ENCODE data around the gene CAMSAP2. TPM values are rescaled to one million over a fixed set of nuclear protein-coding genes. Genes with fewer than 3 reads are reported as not detected.

The CAMSAP2 gene
- total RNA-seq, 1 donor from 2014 or later = 23.0 TPM

- H3K27ac ChIP-seq (ENCODE audit: low read depth, low read length) = no peak overlapping the region
- no peaks in the 10 kb centered on the region for H3K27me3 ChIP-seq (ENCODE audit: control insufficient read depth in 3 of 3, insufficient read depth in 3 of 3, low read length in 3 of 3)
- H3K4me1 ChIP-seq (ENCODE audit: control insufficient read depth in 3 of 3, insufficient read depth in 3 of 3, low read length in 3 of 3) = peaks cover 0 to 8% (median 7%) of the 10 kb centered on the region in 3 donors
- no peaks in the 10 kb centered on the region for H3K36me3 ChIP-seq (ENCODE audit: control insufficient read depth in 3 of 3, insufficient read depth in 3 of 3, low read length in 3 of 3)
- H3K4me3 ChIP-seq (ENCODE audit: low read length in 3 of 3) = no peak overlapping the region
- no peak overlapping the region for H3K9ac ChIP-seq (ENCODE audit: low read depth in 1 of 3, low read length in 3 of 3)
- H3K9me3 ChIP-seq (ENCODE audit: control insufficient read depth in 3 of 3, low read length in 3 of 3) = no peaks in the 10 kb centered on the region
These were observed 15.0 kb downstream of the CAMSAP2 start for GRCh38 chr1:200753650-200754198.

- Histone ChIP-seq H3K27me3 (ENCODE audit: control insufficient read depth in 3 of 3, insufficient read depth in 3 of 3, low read length in 3 of 3) (no peaks in the 10 kb centered on the region), H3K36me3 (ENCODE audit: control insufficient read depth in 3 of 3, insufficient read depth in 3 of 3, low read length in 3 of 3) (no peaks in the 10 kb centered on the region), H3K4me1 (ENCODE audit: control insufficient read depth in 3 of 3, insufficient read depth in 3 of 3, low read length in 3 of 3) (peaks cover 0 to 3% (median 3%) of the 10 kb centered on the region in 3 donors), H3K9me3 (ENCODE audit: control insufficient read depth in 3 of 3, low read length in 3 of 3) (no peaks in the 10 kb centered on the region), H3K4me3 (ENCODE audit: low read length in 3 of 3) (no peak overlapping the region), H3K9ac (ENCODE audit: low read depth in 1 of 3, low read length in 3 of 3) (no peak overlapping the region), H3K27ac (ENCODE audit: low read depth, low read length) (no peak overlapping the region)
These were observed 16.8 kb downstream of the CAMSAP2 start for GRCh38 chr1:200755456-200755855.

GRCh38 chr1:200762089-200762488, 23.4 kb downstream of the CAMSAP2 start:
- Histone ChIP-seq H3K27ac (ENCODE audit: low read depth, low read length) (no peak overlapping the region), H3K9me3 (ENCODE audit: control insufficient read depth in 3 of 3, low read length in 3 of 3) (no peaks in the 10 kb centered on the region), H3K9ac (ENCODE audit: low read depth in 1 of 3, low read length in 3 of 3) (no peak overlapping the region), H3K4me1 (ENCODE audit: control insufficient read depth in 3 of 3, insufficient read depth in 3 of 3, low read length in 3 of 3) (peaks cover 0 to 2% (median 0%) of the 10 kb centered on the region in 3 donors), H3K27me3 (ENCODE audit: control insufficient read depth in 3 of 3, insufficient read depth in 3 of 3, low read length in 3 of 3) (no peaks in the 10 kb centered on the region), H3K4me3 (ENCODE audit: low read length in 3 of 3) (no peak overlapping the region), H3K36me3 (ENCODE audit: control insufficient read depth in 3 of 3, insufficient read depth in 3 of 3, low read length in 3 of 3) (peaks cover 0 to 6% (median 5%) of the 10 kb centered on the region in 3 donors)

GRCh38 chr1:200767321-200767720, 28.6 kb downstream of the CAMSAP2 start:
- Histone ChIP-seq H3K4me1 (ENCODE audit: control insufficient read depth in 3 of 3, insufficient read depth in 3 of 3, low read length in 3 of 3) (no peaks in the 10 kb centered on the region), H3K9me3 (ENCODE audit: control insufficient read depth in 3 of 3, low read length in 3 of 3) (no peaks in the 10 kb centered on the region), H3K36me3 (ENCODE audit: control insufficient read depth in 3 of 3, insufficient read depth in 3 of 3, low read length in 3 of 3) (peaks cover 5 to 9% (median 9%) of the 10 kb centered on the region in 3 donors), H3K27me3 (ENCODE audit: control insufficient read depth in 3 of 3, insufficient read depth in 3 of 3, low read length in 3 of 3) (no peaks in the 10 kb centered on the region), H3K9ac (ENCODE audit: low read depth in 1 of 3, low read length in 3 of 3) (no peak overlapping the region), H3K27ac (ENCODE audit: low read depth, low read length) (no peak overlapping the region), H3K4me3 (ENCODE audit: low read length in 3 of 3) (no peak overlapping the region)

- Histone ChIP-seq H3K9ac (ENCODE audit: low read depth in 1 of 3, low read length in 3 of 3) (no peak overlapping the region), H3K4me3 (ENCODE audit: low read length in 3 of 3) (no peak overlapping the region), H3K27ac (ENCODE audit: low read depth, low read length) (no peak overlapping the region), H3K4me1 (ENCODE audit: control insufficient read depth in 3 of 3, insufficient read depth in 3 of 3, low read length in 3 of 3) (peaks cover 0 to 16% (median 13%) of the 10 kb centered on the region in 3 donors), H3K27me3 (ENCODE audit: control insufficient read depth in 3 of 3, insufficient read depth in 3 of 3, low read length in 3 of 3) (no peaks in the 10 kb centered on the region), H3K36me3 (ENCODE audit: control insufficient read depth in 3 of 3, insufficient read depth in 3 of 3, low read length in 3 of 3) (peaks cover 3 to 5% (median 4%) of the 10 kb centered on the region in 3 donors), H3K9me3 (ENCODE audit: control insufficient read depth in 3 of 3, low read length in 3 of 3) (no peaks in the 10 kb centered on the region)
These were observed 33.2 kb downstream of the CAMSAP2 start for GRCh38 chr1:200771625-200772555.

GRCh38 chr1:200774311-200774710, 35.6 kb downstream of the CAMSAP2 start:
- Histone ChIP-seq H3K27ac (ENCODE audit: low read depth, low read length) (peak overlapping the region; percentile 12), H3K36me3 (ENCODE audit: control insufficient read depth in 3 of 3, insufficient read depth in 3 of 3, low read length in 3 of 3) (peaks cover 0 to 3% (median 0%) of the 10 kb centered on the region in 3 donors), H3K27me3 (ENCODE audit: control insufficient read depth in 3 of 3, insufficient read depth in 3 of 3, low read length in 3 of 3) (no peaks in the 10 kb centered on the region), H3K9me3 (ENCODE audit: control insufficient read depth in 3 of 3, low read length in 3 of 3) (no peaks in the 10 kb centered on the region), H3K4me3 (ENCODE audit: low read length in 3 of 3) (no peak overlapping the region), H3K9ac (ENCODE audit: low read depth in 1 of 3, low read length in 3 of 3) (peak overlapping the region in 1 of 3 donors; percentile 2), H3K4me1 (ENCODE audit: control insufficient read depth in 3 of 3, insufficient read depth in 3 of 3, low read length in 3 of 3) (peaks cover 0 to 16% (median 13%) of the 10 kb centered on the region in 3 donors)

GRCh38 chr1:200774735-200775444, 36.2 kb downstream of the CAMSAP2 start:
- Histone ChIP-seq H3K27me3 (ENCODE audit: control insufficient read depth in 3 of 3, insufficient read depth in 3 of 3, low read length in 3 of 3) (no peaks in the 10 kb centered on the region), H3K9ac (ENCODE audit: low read depth in 1 of 3, low read length in 3 of 3) (no peak overlapping the region), H3K4me1 (ENCODE audit: control insufficient read depth in 3 of 3, insufficient read depth in 3 of 3, low read length in 3 of 3) (peaks cover 0 to 16% (median 13%) of the 10 kb centered on the region in 3 donors), H3K4me3 (ENCODE audit: low read length in 3 of 3) (no peak overlapping the region), H3K9me3 (ENCODE audit: control insufficient read depth in 3 of 3, low read length in 3 of 3) (no peaks in the 10 kb centered on the region), H3K36me3 (ENCODE audit: control insufficient read depth in 3 of 3, insufficient read depth in 3 of 3, low read length in 3 of 3) (no peaks in the 10 kb centered on the region), H3K27ac (ENCODE audit: low read depth, low read length) (peak overlapping the region; percentile 12)

- Histone ChIP-seq H3K27ac (ENCODE audit: low read depth, low read length) (peak overlapping the region; percentile 6), H3K4me1 (ENCODE audit: control insufficient read depth in 3 of 3, insufficient read depth in 3 of 3, low read length in 3 of 3) (peaks cover 7 to 18% (median 16%) of the 10 kb centered on the region in 3 donors), H3K36me3 (ENCODE audit: control insufficient read depth in 3 of 3, insufficient read depth in 3 of 3, low read length in 3 of 3) (no peaks in the 10 kb centered on the region)
These were observed 37.2 kb downstream of the CAMSAP2 start for GRCh38 chr1:200775850-200776249.

GRCh38 chr1:200776949-200777348, 38.3 kb downstream of the CAMSAP2 start:
- Histone ChIP-seq H3K9ac (ENCODE audit: low read depth in 1 of 3, low read length in 3 of 3) (no peak overlapping the region), H3K27me3 (ENCODE audit: control insufficient read depth in 3 of 3, insufficient read depth in 3 of 3, low read length in 3 of 3) (no peaks in the 10 kb centered on the region), H3K27ac (ENCODE audit: low read depth, low read length) (no peak overlapping the region), H3K36me3 (ENCODE audit: control insufficient read depth in 3 of 3, insufficient read depth in 3 of 3, low read length in 3 of 3) (no peaks in the 10 kb centered on the region), H3K9me3 (ENCODE audit: control insufficient read depth in 3 of 3, low read length in 3 of 3) (no peaks in the 10 kb centered on the region), H3K4me3 (ENCODE audit: low read length in 3 of 3) (no peak overlapping the region), H3K4me1 (ENCODE audit: control insufficient read depth in 3 of 3, insufficient read depth in 3 of 3, low read length in 3 of 3) (peaks cover 7 to 18% (median 16%) of the 10 kb centered on the region in 3 donors)

More at GRCh38 chr1:200775850-200776249, 37.2 kb downstream of the CAMSAP2 start:
- H3K4me3 ChIP-seq (ENCODE audit: low read length in 3 of 3) = no peak overlapping the region
- no peaks in the 10 kb centered on the region for H3K27me3 ChIP-seq (ENCODE audit: control insufficient read depth in 3 of 3, insufficient read depth in 3 of 3, low read length in 3 of 3)
- H3K9ac ChIP-seq (ENCODE audit: low read depth in 1 of 3, low read length in 3 of 3) = no peak overlapping the region
- H3K9me3 ChIP-seq (ENCODE audit: control insufficient read depth in 3 of 3, low read length in 3 of 3) = no peaks in the 10 kb centered on the region

Data from skeletal muscle tissue (tissue), 4 donors.